Placental pericyte (primary cell): ENCODE data around the gene ARSB. TPM values are rescaled to one million over a fixed set of nuclear protein-coding genes. Genes with fewer than 3 reads are reported as not detected.

Experiments
- small RNA-seq: library from RNA; depleted of rRNA; stranded (forward); fragments of <200 nt; gene quantifications from one replicate; pipeline ENCODE3, GENCODE V24; 2012; ENCODE audit warnings: low replicate concordance
- total RNA-seq: library from RNA; depleted of rRNA; stranded (reverse); fragments of >200 nt; gene quantifications from 2 replicates; pipeline ENCODE4 v1.2.3, GENCODE V29; 2012

ARSB gene
- total RNA-seq: 18.2 and 29.6 TPM in 2 replicates

GRCh38 chr5:78985116-78985724 lies at the start of gene ARSB:
Gene ARSB, minus strand, starts transcription at chr5:78985310. Its CDS starts 62 bp downstream, at chr5:78985248.

Small RNA genes within 50 kb of the gene (small RNA-seq; reads per million reads assigned to genes)
- not detected for gene AC025755.1

Other genes with a start within 250 kb of the ARSB start
- 1.3 and 1.5 TPM in 2 replicates for gene DMGDH, start 84.4 kb upstream of the ARSB start, total RNA-seq
- gene BHMT2, start 84.5 kb upstream of the ARSB start, total RNA-seq: 1.1 and 11.6 TPM in 2 replicates
- 0.86 TPM in 1 of 2 replicates, not detected in the other for gene BHMT, start 126.5 kb upstream of the ARSB start, total RNA-seq